CD14-positive monocyte (primary cell): ENCODE measurements around the gene UTP20. TPM values are rescaled to one million over a fixed set of nuclear protein-coding genes. Genes with fewer than 3 reads are reported as not detected.
"Not testable (repeated sequence)": the region's sequence is repeated elsewhere in the genome, so short reads cannot be mapped to it uniquely, and the experiment has no call there.

Experiments
- DNase-seq, 3 donors: peaks; one replicate each; pipeline ENCODE4 v3.0.0-alpha.2; 2011 to 2022
- H2AFZ ChIP-seq: 2 replicates; pipeline ENCODE4 v1.6.0; 2012; ENCODE audit warnings: mild to moderate bottlenecking, low read depth, low read length, inconsistent platforms; ENCODE audit not compliant: insufficient read depth, poor library complexity, severe bottlenecking
- H3K27ac ChIP-seq, 2 donors: 1 replicate in 1 of 2; 2 replicates in 1 of 2; pipeline ENCODE4 v1.5.1; 2012 to 2013; ENCODE audit warnings: low read length in 2 of 2, control low read depth in 1 of 2, inconsistent platforms in 1 of 2, low read depth in 1 of 2, mild to moderate bottlenecking in 1 of 2
- H3K27me3 ChIP-seq, 2 donors: one replicate each; pipeline versions ENCODE4 v1.6.0 to v1.6.1; 2011 to 2013; ENCODE audit warnings: low read length in 2 of 2; ENCODE audit not compliant: control insufficient read depth in 2 of 2, insufficient read depth in 2 of 2
- H3K36me3 ChIP-seq, 2 donors: replicated peaks in 1 of 2; 1 replicate in 1 of 2; 2 replicates in 1 of 2; pipeline versions ENCODE4 v1.5.1 to v1.6.1; 2012 to 2013; ENCODE audit warnings: low read length in 2 of 2, control low read depth in 1 of 2, inconsistent platforms in 1 of 2, mild to moderate bottlenecking in 1 of 2; ENCODE audit not compliant: insufficient read depth in 2 of 2, control insufficient read depth in 1 of 2
- H3K4me1 ChIP-seq, 2 donors: 1 replicate in 1 of 2; 2 replicates in 1 of 2; pipeline versions ENCODE4 v1.5.1 to v1.6.1; 2012 to 2013; ENCODE audit warnings: low read length in 2 of 2, control low read depth in 1 of 2, inconsistent platforms in 1 of 2, mild to moderate bottlenecking in 1 of 2, moderate library complexity in 1 of 2; ENCODE audit not compliant: insufficient read depth in 2 of 2, control insufficient read depth in 1 of 2
- H3K4me2 ChIP-seq: replicated peaks from 2 replicates; pipeline ENCODE3; 2012; ENCODE audit warnings: low read length, moderate library complexity, mild to moderate bottlenecking; ENCODE audit not compliant: poor library complexity, severe bottlenecking; ENCODE audit errors: extremely low read depth
- H3K4me3 ChIP-seq, 3 experiments: fragments of 200-600 bp in 1 of 3; sonication (generic) in 1 of 3; replicated peaks in 1 of 3; 1 replicate in 2 of 3; 2 replicates in 1 of 3; pipeline ENCODE4 v1.5.1; 2011 to 2013; ENCODE audit warnings: low read length in 3 of 3, mild to moderate bottlenecking in 3 of 3, control low read depth in 2 of 3, low read depth in 2 of 3, inconsistent platforms in 1 of 3, moderate library complexity in 1 of 3
- H3K79me2 ChIP-seq: 2 replicates; pipeline ENCODE4 v1.6.0; 2012; ENCODE audit warnings: mild to moderate bottlenecking, control low read depth, inconsistent platforms, low read length, moderate library complexity; ENCODE audit not compliant: insufficient read depth
- H3K9ac ChIP-seq: 2 replicates; pipeline ENCODE4 v1.6.0; 2017; ENCODE audit warnings: low read length, mild to moderate bottlenecking; ENCODE audit not compliant: insufficient read depth, poor library complexity, severe bottlenecking
- H3K9me3 ChIP-seq, 2 donors: replicated peaks in 1 of 2; 1 replicate in 1 of 2; 2 replicates in 1 of 2; pipeline versions ENCODE4 v1.5.1 to v1.6.1; 2012 to 2013; ENCODE audit warnings: low read length in 2 of 2, control low read depth in 1 of 2; ENCODE audit not compliant: control insufficient read depth in 1 of 2, insufficient read depth in 1 of 2
- H4K20me1 ChIP-seq: 2 replicates; pipeline ENCODE4 v1.6.0; 2012; ENCODE audit warnings: mild to moderate bottlenecking, low read length, control low read depth, moderate library complexity; ENCODE audit not compliant: insufficient read depth
- H3K27ac Mint-ChIP-seq, 7 donors: one replicate each; pipeline ENCODE4 v1.8.0; 2020; ENCODE audit warnings: mild to moderate bottlenecking in 7 of 7, mixed read lengths in 7 of 7, moderate library complexity in 6 of 7, inconsistent platforms in 2 of 7
- H3K27me3 Mint-ChIP-seq, 3 donors: one replicate each; pipeline ENCODE4 v1.8.0; 2021 to 2022; ENCODE audit warnings: low read depth in 3 of 3, mild to moderate bottlenecking in 3 of 3, mixed read lengths in 3 of 3, moderate library complexity in 3 of 3, inconsistent platforms in 1 of 3
- H3K36me3 Mint-ChIP-seq, 2 donors: one replicate each; pipeline ENCODE4 v1.8.0; 2020; ENCODE audit warnings: mixed read lengths in 2 of 2, inconsistent platforms in 1 of 2, mild to moderate bottlenecking in 1 of 2
- H3K4me1 Mint-ChIP-seq: one replicate; pipeline ENCODE4 v1.8.0; 2020; ENCODE audit warnings: mild to moderate bottlenecking, mixed read lengths
- H3K4me3 Mint-ChIP-seq, 2 donors: one replicate each; pipeline ENCODE4 v1.8.0; 2020; ENCODE audit warnings: mild to moderate bottlenecking in 2 of 2, mixed read lengths in 2 of 2, moderate library complexity in 1 of 2
- H3K9me3 Mint-ChIP-seq, 7 donors: one replicate each; pipeline ENCODE4 v1.8.0; 2020 to 2022; ENCODE audit warnings: mixed read lengths in 7 of 7, mild to moderate bottlenecking in 6 of 7, moderate library complexity in 6 of 7, inconsistent platforms in 2 of 7
- CTCF ChIP-seq: fragments of 200-600 bp; IDR thresholded peaks from one replicate; pipeline ENCODE4 v1.8.0; 2022; ENCODE audit warnings: antibody characterized with exemption, mild to moderate bottlenecking
- whole genome bisulfite sequencing: methylation state at CpG from one replicate; pipeline ENCODE4 v1.1.5; 2013; ENCODE audit warnings: missing lambda C conversion rate; ENCODE audit not compliant: insufficient coverage; 5-methylcytosine and 5-hydroxymethylcytosine counted together
- intact Hi-C, 2 donors: fragments of 100-400 bp; cut with micrococcal nuclease; formaldehyde crosslinking; loops; one replicate each; pipeline versions ENCODE4 v1.15.0 to v1.15.1; 2023
- polyA plus RNA-seq, 3 donors: library from polyadenylated mRNA; depleted of rRNA in 1 of 3; unstranded in 2 of 3; stranded (reverse) in 1 of 3; fragments of 300-500 nt in 2 of 3; fragments of >200 nt in 1 of 3; fragmentation: Illumina TruSeq in 2 of 3; gene quantifications; 1 replicate in 2 of 3; 2 replicates in 1 of 3; pipeline ENCODE4 v1.2.3, GENCODE V29; 2012 to 2021

Gene UTP20
- polyA plus RNA-seq, 3 donors = 0.46 to 1.6 (median 1.2) TPM

- Histone ChIP-seq H3K9ac (peak overlapping the region; percentile 87), H3K79me2 (peaks cover 50% of the 10 kb centered on the region), H2AFZ (peak overlapping the region; percentile 96), H3K36me3 (peaks cover 5 to 12% of the 10 kb centered on the region in 2 donors), H3K27me3 (no peaks in the 10 kb centered on the region), H3K4me1 (peaks cover 17 to 22% of the 10 kb centered on the region in 2 donors), H3K27ac (peak overlapping the region; percentile 82 to 97), H4K20me1 (no peaks in the 10 kb centered on the region), H3K4me2 (peak overlapping the region; percentile 99), H3K9me3 (no peaks in the 10 kb centered on the region), H3K4me3 (peak overlapping the region; percentile 54 to 94 (median 91))
- Mint-ChIP-seq H3K4me3 (peak overlapping the region; percentile 99 to 100), H3K4me1 (peaks cover 23% of the 10 kb centered on the region), H3K27me3 (peaks cover 0 to 1% (median 0%) of the 10 kb centered on the region in 3 donors), H3K36me3 (peaks cover 0 to 7% of the 10 kb centered on the region in 2 donors), H3K27ac (peak overlapping the region; percentile 91 to 99 (median 98)), H3K9me3 (no peaks in the 10 kb centered on the region)
- 3% methylated on average over 9 of the region's 18 CpGs for WGBS
- no peak for TF ChIP-seq CTCF
- DNase-seq = peak in 1 of 3 donors; percentile 9
- intact Hi-C loops = loop anchor here (10.0 kb wide), 2 partner anchors 368 to 428 kb away; partner anchors contain the start of gene GNPTAB (in 1 of the 2)
These were observed 127.1 kb downstream of the UTP20 start for GRCh38 chr12:101407049-101407435.

- H3K36me3 ChIP-seq = peaks cover 2 to 7% of the 10 kb centered on the region in 2 donors
- no peaks in the 10 kb centered on the region for H3K9me3 Mint-ChIP-seq
- intact Hi-C loops = loop anchor here (10.0 kb wide), 2 partner anchors 367 to 427 kb away; partner anchors contain the start of gene GNPTAB (in 1 of the 2)
- peaks cover 0 to 1% (median 1%) of the 10 kb centered on the region in 3 donors for H3K27me3 Mint-ChIP-seq
- peaks cover 23% of the 10 kb centered on the region for H3K4me1 Mint-ChIP-seq
- DNase-seq = peak; percentile 83 to 87 (median 86)
- peaks cover 0 to 7% of the 10 kb centered on the region in 2 donors for H3K36me3 Mint-ChIP-seq
- peak within 1 kb of the TSS; percentile 82 to 97 for H3K27ac ChIP-seq
- H3K27ac Mint-ChIP-seq = peak within 1 kb of the TSS; percentile 91 to 99 (median 98)
- peaks cover 17 to 22% of the 10 kb centered on the region in 2 donors for H3K4me1 ChIP-seq
- peak within 1 kb of the TSS; percentile 54 to 94 (median 91) for H3K4me3 ChIP-seq
- peak within 1 kb of the TSS; percentile 87 for H3K9ac ChIP-seq
- WGBS = under 1% methylated on average over 69 of the region's 71 CpGs
- no peaks in the 10 kb centered on the region for H3K27me3 ChIP-seq
- TF ChIP-seq CTCF = no peak
- peak within 1 kb of the TSS; percentile 99 for H3K4me2 ChIP-seq
- peak within 1 kb of the TSS; percentile 99 to 100 for H3K4me3 Mint-ChIP-seq
- peaks cover 45% of the 10 kb centered on the region for H3K79me2 ChIP-seq
- no peaks in the 10 kb centered on the region for H3K9me3 ChIP-seq
- peak within 1 kb of the TSS; percentile 96 for H2AFZ ChIP-seq
- H4K20me1 ChIP-seq = no peaks in the 10 kb centered on the region
These were observed 127.8 kb downstream of the UTP20 start, which contains the start of gene ARL1 for GRCh38 chr12:101407436-101408345. Gene ARL1 (minus strand): TSS chr12:101407772. CDS start chr12:101407645, 127 bp downstream.

GRCh38 chr12:101410169-101410568 is 130.3 kb downstream of the UTP20 start:
- not testable (repeated sequence) for H3K9me3 ChIP-seq, H3K27ac ChIP-seq, H3K9ac ChIP-seq, H3K4me3 Mint-ChIP-seq, H3K36me3 Mint-ChIP-seq, H3K27me3 ChIP-seq, H2AFZ ChIP-seq, DNase-seq, H3K27ac Mint-ChIP-seq, H3K4me2 ChIP-seq, H3K4me3 ChIP-seq, H4K20me1 ChIP-seq, H3K36me3 ChIP-seq, H3K27me3 Mint-ChIP-seq, H3K9me3 Mint-ChIP-seq
- Histone ChIP-seq H3K4me1 (peaks cover 17 to 22% of the 10 kb centered on the region in 2 donors), H3K79me2 (peaks cover 23% of the 10 kb centered on the region)
- 80% methylated on average over 2 of the region's 8 CpGs for WGBS
- intact Hi-C loops = loop anchor here in 1 of 2 donors (10.0 kb wide), 1 partner anchor 435 kb away; no protein-coding TSS in a partner anchor
- peaks cover 22% of the 10 kb centered on the region for H3K4me1 Mint-ChIP-seq
